HG03469 (cell line): ENCODE data around the gene MAGI1.

Experiments
- ATAC-seq: cut with Tn5 transposase; IDR thresholded peaks from one replicate; pipeline ENCODE4 v1.9.1; 2021; ENCODE audit warnings: mild to moderate bottlenecking, moderate library complexity, moderate number of reproducible peaks; ENCODE audit not compliant: unreplicated experiment

The MAGI1 gene

GRCh38 chr3:65478551-65479500 is 559.9 kb downstream of the MAGI1 start:
- ATAC-seq: no peak

- ATAC-seq: no peak
These were observed 565.0 kb downstream of the MAGI1 start for GRCh38 chr3:65473736-65474135.

- ATAC-seq: no peak
These were observed 566.2 kb downstream of the MAGI1 start for GRCh38 chr3:65472501-65472900.

- no peak for ATAC-seq
These were observed 572.3 kb downstream of the MAGI1 start for GRCh38 chr3:65466300-65466988.

GRCh38 chr3:65449841-65450428 is 588.8 kb downstream of the MAGI1 start:
- ATAC-seq: no peak

GRCh38 chr3:65448120-65448519 is 590.6 kb downstream of the MAGI1 start:
- no peak for ATAC-seq

GRCh38 chr3:65445573-65446169 is 593.0 kb downstream of the MAGI1 start:
- ATAC-seq: no peak

- ATAC-seq: no peak
These were observed 594.3 kb downstream of the MAGI1 start for GRCh38 chr3:65444447-65444815.

- no peak for ATAC-seq
These were observed 594.8 kb downstream of the MAGI1 start for GRCh38 chr3:65443739-65444446.

GRCh38 chr3:65439641-65440284 is 599.0 kb downstream of the MAGI1 start:
- no peak for ATAC-seq

- ATAC-seq: no peak
These were observed 600.1 kb downstream of the MAGI1 start for GRCh38 chr3:65438612-65439011.

- ATAC-seq: no peak
These were observed 600.6 kb downstream of the MAGI1 start for GRCh38 chr3:65438096-65438495.

- no peak for ATAC-seq
These were observed 602.1 kb downstream of the MAGI1 start for GRCh38 chr3:65436580-65436979.

- no peak for ATAC-seq
These were observed 605.2 kb downstream of the MAGI1 start for GRCh38 chr3:65433480-65433879.

GRCh38 chr3:65432388-65433003 is 606.2 kb downstream of the MAGI1 start:
- no peak for ATAC-seq

- ATAC-seq: no peak
These were observed 612.8 kb downstream of the MAGI1 start for GRCh38 chr3:65425880-65426279.

GRCh38 chr3:65422154-65422553 is 616.6 kb downstream of the MAGI1 start:
- ATAC-seq: no peak

- no peak for ATAC-seq
These were observed 619.5 kb downstream of the MAGI1 start for GRCh38 chr3:65419233-65419632.

- ATAC-seq: no peak
These were observed 624.8 kb downstream of the MAGI1 start for GRCh38 chr3:65413891-65414290.

GRCh38 chr3:65412588-65412987 is 626.1 kb downstream of the MAGI1 start:
- no peak for ATAC-seq
